Stromal cell of bone marrow (primary cell): ENCODE measurements around the gene ANKRD18A.

Experiments
- DNase-seq: peaks from one replicate; pipeline ENCODE4 v3.0.0-alpha.2; 2012; ENCODE audit warnings: low read depth

ANKRD18A gene

DNA sequence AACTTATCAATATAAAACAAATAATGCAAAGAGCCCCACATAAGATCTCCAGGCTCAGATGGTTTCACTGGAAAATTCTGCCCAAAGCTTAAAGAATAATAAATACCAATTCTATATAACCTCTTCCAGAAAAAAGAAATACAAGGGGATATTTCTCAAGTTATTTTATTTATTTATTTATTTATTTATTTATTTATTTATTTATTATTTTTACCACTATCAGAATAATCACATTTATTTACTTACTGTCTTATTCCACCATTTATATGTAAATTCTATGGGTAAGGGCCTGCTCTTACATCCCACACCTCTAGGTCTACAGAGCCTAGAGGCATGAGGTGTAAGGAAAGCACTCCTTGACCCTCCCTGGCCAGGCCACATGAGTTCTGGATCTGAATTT lies 91.1 kb downstream of the ANKRD18A start:
- DNase-seq = no peak

GRCh38 chr9:38527503-38527902 lies 92.9 kb downstream of the ANKRD18A start:
- DNase-seq = no peak

- DNase-seq = no peak
These were observed 93.8 kb downstream of the ANKRD18A start for GRCh38 chr9:38526591-38526990.

DNA sequence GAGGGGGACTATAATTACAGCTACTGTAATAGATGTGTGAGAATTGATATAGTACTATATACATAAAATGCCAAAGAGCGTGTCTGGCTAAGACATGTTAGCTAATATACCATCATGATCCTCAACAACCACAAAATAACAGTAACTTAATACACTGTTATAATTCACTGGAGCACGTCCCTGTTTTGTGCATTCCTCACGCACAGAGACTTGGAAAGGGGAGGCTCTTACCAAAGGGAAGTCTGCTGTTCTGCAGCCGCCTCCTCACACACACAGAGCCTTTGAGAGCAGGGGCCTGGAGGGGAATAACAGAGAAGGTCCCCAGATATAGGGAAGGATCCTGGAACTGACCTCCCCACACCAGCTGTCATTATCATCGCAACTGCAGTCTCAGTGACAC lies 97.3 kb downstream of the ANKRD18A start:
- DNase-seq = no peak

- DNase-seq = no peak
These were observed 98.6 kb downstream of the ANKRD18A start for GRCh38 chr9:38521762-38522161.
